GM19239 (cell line): ENCODE measurements around the gene VAPB.

Experiments
- DNase-seq: peaks from one replicate; pipeline ENCODE4 v3.0.0; 2011; ENCODE audit warnings: low spot score; ENCODE audit not compliant: insufficient read length
- FAIRE-seq: peaks from 2 replicates; lab custom pipeline; 2011; peaks lifted over from hg19 to GRCh38; lab: Jason Lieb, UNC

VAPB gene

DNA sequence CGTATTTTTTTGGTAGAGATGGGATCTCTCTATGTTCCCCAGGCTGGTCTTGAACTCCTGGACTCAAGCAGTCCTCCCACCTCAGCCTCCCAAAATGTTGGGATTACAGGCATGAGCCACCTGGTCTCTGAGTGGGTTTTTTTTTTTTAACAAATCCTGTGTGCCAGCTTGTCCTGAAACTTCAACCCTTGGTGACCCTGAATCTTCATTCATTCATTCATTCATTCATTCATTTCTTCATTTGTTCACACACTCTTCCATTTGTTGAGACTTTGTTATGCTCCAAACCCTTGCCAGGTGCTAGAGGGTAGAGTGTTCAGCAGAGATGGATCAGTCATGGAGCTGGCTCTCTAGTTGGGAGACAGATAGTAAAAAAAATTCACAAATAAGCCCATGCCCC, 12.0 kb upstream of the VAPB start:
- no peak for FAIRE-seq
- no peak for DNase-seq

GRCh38 chr20:58377766-58378401, 11.1 kb upstream of the VAPB start:
- no peak for FAIRE-seq
- no peak for DNase-seq

DNA sequence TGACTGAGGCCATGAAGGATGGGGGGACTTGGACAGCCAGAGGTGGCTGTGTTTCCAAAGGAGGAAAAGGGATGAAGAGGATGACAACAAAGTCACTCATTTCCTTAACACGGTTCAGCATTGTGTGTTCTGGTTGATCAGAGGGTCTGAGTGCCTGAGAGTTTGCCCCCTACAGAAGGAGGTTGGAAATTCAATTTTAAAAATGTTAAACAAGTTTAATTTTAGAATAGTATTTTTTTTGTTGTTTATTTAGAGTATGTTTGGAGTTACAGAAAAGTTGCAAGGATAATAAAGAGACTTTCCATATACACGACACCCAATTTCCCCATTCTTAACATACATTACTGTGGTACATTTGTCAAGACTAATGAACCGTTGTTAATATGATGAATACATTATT, 10.3 kb upstream of the VAPB start:
- DNase-seq: no peak
- FAIRE-seq: no peak

- FAIRE-seq (no peak), DNase-seq (no peak)
Measured at GRCh38 chr20:58381627-58382026, 7.4 kb upstream of the VAPB start.

- FAIRE-seq: no peak
Measured at GRCh38 chr20:58382096-58382495, 6.9 kb upstream of the VAPB start.

GRCh38 chr20:58384821-58385220, 4.2 kb upstream of the VAPB start:
- DNase-seq (no peak), FAIRE-seq (no peak)

More at GRCh38 chr20:58382096-58382495, 6.9 kb upstream of the VAPB start:
- DNase-seq: no peak

DNA sequence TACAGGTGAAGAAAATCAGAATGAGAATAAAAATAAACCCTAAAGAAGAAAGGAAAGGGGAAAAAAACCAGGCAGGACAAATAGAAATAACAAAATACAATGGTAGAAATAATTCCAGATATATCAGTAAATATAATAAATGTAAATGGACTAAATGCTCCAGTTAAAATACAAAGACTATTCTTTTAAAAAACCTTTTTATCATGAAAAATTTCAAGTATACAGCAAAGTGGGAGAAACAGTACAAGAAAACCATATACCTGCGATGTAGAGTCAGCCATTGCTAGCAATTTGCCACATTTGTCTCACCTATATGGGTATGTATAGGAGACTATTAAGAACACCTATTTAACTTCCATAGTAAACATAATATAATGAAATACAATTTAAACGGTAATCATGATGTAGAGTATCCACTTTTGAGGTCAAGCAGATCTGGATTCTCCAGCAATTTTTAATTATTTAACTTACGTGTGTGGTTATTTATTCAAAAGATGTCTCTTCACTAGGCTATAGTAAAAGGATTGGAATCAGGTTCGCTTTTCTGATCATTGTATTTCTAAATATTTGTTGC, 914 bp upstream of the VAPB start:
- FAIRE-seq (no peak), DNase-seq (no peak)

- FAIRE-seq: no peak
- DNase-seq: peak; percentile 24
Measured at GRCh38 chr20:58389324-58389967, 417 bp downstream of the VAPB start.

- no peak for FAIRE-seq
Measured at GRCh38 chr20:58389968-58390658, 1.1 kb downstream of the VAPB start.

DNA sequence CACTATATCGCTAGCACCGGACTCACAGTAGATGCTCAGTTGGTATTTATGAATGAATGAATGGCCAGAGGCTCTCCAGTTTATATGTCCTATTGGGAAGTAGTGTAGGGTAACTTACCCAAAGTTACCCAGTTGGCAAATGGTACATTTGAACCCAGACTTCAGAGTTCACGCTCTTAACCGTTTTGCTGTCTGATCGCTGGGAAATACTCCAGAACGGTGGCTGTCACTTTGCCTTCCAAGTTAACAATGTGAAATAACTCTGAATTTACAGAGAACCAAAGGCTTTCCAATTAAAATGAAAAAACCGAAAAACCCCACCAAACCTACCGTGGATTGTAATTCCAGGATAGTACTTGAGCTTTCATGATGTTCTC, 1.6 kb downstream of the VAPB start:
- DNase-seq (no peak), FAIRE-seq (no peak)

More at GRCh38 chr20:58389968-58390658, 1.1 kb downstream of the VAPB start:
- DNase-seq: no peak

GRCh38 chr20:58392286-58392685, 3.3 kb downstream of the VAPB start:
- FAIRE-seq (no peak), DNase-seq (no peak)

- no peak for FAIRE-seq
Measured at GRCh38 chr20:58393299-58393698, 4.3 kb downstream of the VAPB start.

DNA sequence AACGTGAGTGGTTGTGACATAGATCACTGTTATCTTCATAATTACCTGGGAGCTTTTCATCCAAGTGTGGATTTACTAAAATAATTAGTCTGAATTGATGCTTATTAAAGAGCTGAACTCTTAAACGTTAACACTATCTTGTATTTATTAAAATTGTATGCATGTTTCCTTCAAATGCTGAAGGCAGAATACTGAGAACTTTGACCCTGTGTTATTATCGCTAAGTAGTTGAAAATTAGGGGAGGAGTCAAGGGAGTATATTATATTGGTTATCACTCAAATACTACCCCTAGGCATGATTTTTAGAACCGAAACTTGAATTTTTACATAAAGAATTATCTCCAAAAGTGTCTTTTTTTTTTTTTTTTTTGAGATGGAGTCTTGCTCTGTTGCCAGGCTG, 5.8 kb downstream of the VAPB start:
- FAIRE-seq: no peak
- no peak for DNase-seq

More at GRCh38 chr20:58393299-58393698, 4.3 kb downstream of the VAPB start:
- no peak for DNase-seq

DNA sequence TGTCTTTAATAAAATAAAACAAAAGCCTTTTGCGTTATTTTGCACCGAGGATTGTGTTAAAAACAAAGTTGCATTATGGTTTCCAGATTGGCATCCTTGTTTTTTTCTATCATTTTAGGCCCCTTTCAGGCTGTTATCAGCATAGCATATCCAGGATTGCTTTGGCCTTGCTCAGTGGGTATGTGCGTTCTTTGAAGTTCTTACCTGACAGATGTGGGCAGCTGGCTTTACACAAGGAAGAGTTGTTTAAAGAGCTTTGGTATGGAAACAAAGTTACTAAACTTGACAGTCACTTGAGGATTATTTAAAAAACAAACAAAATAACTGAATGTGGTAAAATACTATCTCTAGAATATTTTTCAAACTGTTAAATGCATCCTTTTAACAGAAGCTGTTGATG, 6.6 kb downstream of the VAPB start:
- FAIRE-seq (no peak), DNase-seq (no peak)

DNA sequence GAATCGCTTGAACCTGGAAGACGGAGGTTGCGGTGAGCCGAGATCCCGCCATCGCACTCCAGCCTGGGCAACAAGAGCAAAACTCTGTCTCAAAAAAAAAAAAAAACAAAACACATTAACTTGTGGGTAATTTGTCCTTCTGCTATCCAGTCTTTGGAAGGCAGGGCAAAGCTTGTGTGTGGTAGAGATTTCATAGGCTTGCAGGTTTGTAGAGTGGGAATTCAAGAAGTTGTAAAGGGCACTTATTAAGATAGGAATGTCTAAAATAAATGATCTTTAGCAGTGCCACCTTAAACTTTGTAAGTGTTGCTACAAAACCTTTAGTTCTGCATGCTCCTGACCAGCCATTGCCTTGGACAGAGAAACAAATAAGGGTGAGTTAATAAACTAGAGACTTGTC, 8.4 kb downstream of the VAPB start:
- no peak for FAIRE-seq

GRCh38 chr20:58398254-58398653, 9.2 kb downstream of the VAPB start:
- no peak for FAIRE-seq

More for the DNA sequence above, 8.4 kb downstream of the VAPB start:
- DNase-seq: no peak

GRCh38 chr20:58399926-58400325, 10.9 kb downstream of the VAPB start:
- FAIRE-seq: no peak
- no peak for DNase-seq

More at GRCh38 chr20:58398254-58398653, 9.2 kb downstream of the VAPB start:
- no peak for DNase-seq

- DNase-seq (no peak), FAIRE-seq (peak; percentile 26)
Measured at GRCh38 chr20:58401162-58401561, 12.1 kb downstream of the VAPB start.

- DNase-seq (no peak), FAIRE-seq (no peak)
Measured at GRCh38 chr20:58402305-58402704, 13.3 kb downstream of the VAPB start.

DNA sequence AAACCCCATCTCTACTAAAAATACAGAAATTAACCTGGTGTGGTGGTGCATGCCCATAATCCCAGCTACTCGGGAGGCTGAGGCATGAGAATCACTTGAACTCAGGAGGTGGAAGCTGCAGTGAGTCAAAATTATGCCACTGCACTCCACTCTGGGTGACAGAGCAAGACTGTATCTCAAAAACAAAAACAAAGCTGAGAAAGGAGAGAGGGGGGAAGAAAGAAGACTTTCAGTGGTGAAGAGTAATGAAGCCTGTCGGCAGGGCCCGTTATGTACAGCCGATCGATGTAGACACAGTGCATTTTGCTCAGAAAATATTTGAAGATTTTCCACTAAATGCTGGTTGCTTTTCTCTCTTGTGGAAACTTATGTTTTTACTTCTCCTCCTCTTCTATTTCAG, 13.8 kb downstream of the VAPB start:
- DNase-seq (no peak), FAIRE-seq (peak; percentile 63)

GRCh38 chr20:58403272-58403671, 14.2 kb downstream of the VAPB start:
- no peak for DNase-seq
- FAIRE-seq: no peak
